ENCODE data around the gene CIB4. TPM values are rescaled to one million over a fixed set of nuclear protein-coding genes. Genes with fewer than 3 reads are reported as not detected.

Gene CIB4
- total RNA-seq, 1 donor from 2014 or later, result not detected

DNA sequence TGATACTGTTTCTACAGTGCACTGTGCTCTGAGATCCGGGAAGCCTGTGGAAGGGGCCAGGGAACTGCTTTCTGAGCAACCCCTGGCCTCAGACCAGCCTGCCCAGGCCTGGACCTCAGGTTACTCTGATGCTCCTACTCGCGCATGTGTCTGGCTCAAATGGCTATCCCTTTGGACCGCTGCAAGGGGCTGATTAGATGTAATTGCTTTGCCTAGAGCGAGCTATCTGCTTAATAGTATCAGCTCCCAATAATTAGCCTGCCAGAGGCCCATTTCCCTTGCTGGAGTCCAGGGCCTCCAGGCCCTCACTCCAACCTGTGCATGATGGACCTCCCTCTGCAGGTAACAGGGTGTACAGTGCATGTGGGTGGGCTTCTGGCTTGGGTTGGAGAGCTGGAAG lies 44.2 kb upstream of the CIB4 start:
- TF ChIP-seq CTCF (IDR thresholded peaks at IDR 0.05), result no peak
- TF ChIP-seq POLR2A (IDR thresholded peaks at IDR 0.05), result no peak
- no peak for TF ChIP-seq POLR2AphosphoS5 (IDR thresholded peaks at IDR 0.05; ENCODE audit: insufficient read depth in 1 of 2, low read depth in 1 of 2)
- H3K4me1 ChIP-seq, result no peaks in the 10 kb centered on the region
- H3K27me3 ChIP-seq, result no peaks in the 10 kb centered on the region
- H3K9me3 ChIP-seq, result no peaks in the 10 kb centered on the region
- H3K36me3 ChIP-seq, result no peaks in the 10 kb centered on the region
- intact Hi-C loops (cut with DNase I), result no loop called here
- no peak for DNase-seq (ENCODE audit: extremely low spot score in 2 of 2)
- no peak overlapping the region for H3K27ac ChIP-seq
- no peak overlapping the region for H3K4me3 ChIP-seq

- Histone ChIP-seq H3K4me3 (no peak overlapping the region), H3K27ac (no peak overlapping the region), H3K4me1 (no peaks in the 10 kb centered on the region), H3K27me3 (no peaks in the 10 kb centered on the region), H3K9me3 (no peaks in the 10 kb centered on the region), H3K36me3 (no peaks in the 10 kb centered on the region)
- intact Hi-C loops (cut with DNase I), result no loop called here
- TF ChIP-seq CTCF (IDR thresholded peaks at IDR 0.05), result no peak
- no peak for TF ChIP-seq POLR2A (IDR thresholded peaks at IDR 0.05)
- no peak for TF ChIP-seq POLR2AphosphoS5 (IDR thresholded peaks at IDR 0.05; ENCODE audit: insufficient read depth in 1 of 2, low read depth in 1 of 2)
- no peak for DNase-seq (ENCODE audit: extremely low spot score in 2 of 2)
Observed at GRCh38 chr2:26683583-26683982, 42.4 kb upstream of the CIB4 start.

- no peak for TF ChIP-seq POLR2AphosphoS5 (IDR thresholded peaks at IDR 0.05; ENCODE audit: insufficient read depth in 1 of 2, low read depth in 1 of 2)
- TF ChIP-seq POLR2A (IDR thresholded peaks at IDR 0.05), result no peak
- no peak for TF ChIP-seq CTCF (IDR thresholded peaks at IDR 0.05)
- DNase-seq (ENCODE audit: extremely low spot score in 2 of 2), result no peak
Observed at GRCh38 chr2:26682155-26682554, 41.0 kb upstream of the CIB4 start.

GRCh38 chr2:26681656-26682055 lies 40.5 kb upstream of the CIB4 start:
- intact Hi-C loops (cut with DNase I), result no loop called here
- Histone ChIP-seq H3K36me3 (no peaks in the 10 kb centered on the region), H3K4me1 (no peaks in the 10 kb centered on the region), H3K9me3 (no peaks in the 10 kb centered on the region), H3K4me3 (no peak overlapping the region), H3K27ac (no peak overlapping the region), H3K27me3 (no peaks in the 10 kb centered on the region)
- DNase-seq (ENCODE audit: extremely low spot score in 2 of 2), result no peak
- TF ChIP-seq POLR2AphosphoS5 (IDR thresholded peaks at IDR 0.05; ENCODE audit: insufficient read depth in 1 of 2, low read depth in 1 of 2), result no peak
- TF ChIP-seq POLR2A (IDR thresholded peaks at IDR 0.05), result no peak
- TF ChIP-seq CTCF (IDR thresholded peaks at IDR 0.05), result no peak

More at GRCh38 chr2:26682155-26682554, 41.0 kb upstream of the CIB4 start:
- H3K27ac ChIP-seq, result no peak overlapping the region
- intact Hi-C loops (cut with DNase I), result no loop called here
- no peaks in the 10 kb centered on the region for H3K27me3 ChIP-seq
- H3K4me1 ChIP-seq, result no peaks in the 10 kb centered on the region
- no peak overlapping the region for H3K4me3 ChIP-seq
- no peaks in the 10 kb centered on the region for H3K9me3 ChIP-seq
- no peaks in the 10 kb centered on the region for H3K36me3 ChIP-seq

DNA sequence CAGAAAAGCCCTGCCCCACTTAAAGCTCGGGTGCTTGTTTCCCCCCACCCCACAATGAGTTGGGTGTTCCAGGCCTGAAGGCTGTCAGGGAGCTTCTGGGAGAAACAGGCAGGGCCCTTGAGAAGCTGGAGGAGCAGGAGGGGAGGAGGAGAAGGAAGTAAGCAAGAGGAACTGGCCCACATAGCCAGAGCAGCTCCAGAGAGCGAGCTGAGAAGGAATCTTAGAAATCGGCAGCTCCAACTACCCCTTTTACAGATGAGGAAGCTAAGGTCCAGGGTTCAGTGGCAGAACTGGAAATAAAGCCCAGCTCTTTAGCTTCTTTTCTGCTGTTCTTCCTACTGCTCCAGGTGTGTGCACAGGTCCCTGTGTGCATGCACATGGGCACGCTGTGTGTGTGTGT lies 38.7 kb upstream of the CIB4 start:
- H3K4me1 ChIP-seq, result no peaks in the 10 kb centered on the region
- H3K27ac ChIP-seq, result no peak overlapping the region
- H3K4me3 ChIP-seq, result no peak overlapping the region
- no peaks in the 10 kb centered on the region for H3K36me3 ChIP-seq
- no peaks in the 10 kb centered on the region for H3K27me3 ChIP-seq
- no peaks in the 10 kb centered on the region for H3K9me3 ChIP-seq
- no peak for DNase-seq (ENCODE audit: extremely low spot score in 2 of 2)
- TF ChIP-seq POLR2AphosphoS5 (IDR thresholded peaks at IDR 0.05; ENCODE audit: insufficient read depth in 1 of 2, low read depth in 1 of 2) (no peak), CTCF (IDR thresholded peaks at IDR 0.05) (no peak), POLR2A (IDR thresholded peaks at IDR 0.05) (no peak)
- intact Hi-C loops (cut with DNase I), result no loop called here

Data from vagina (tissue), 2 donors.